H1 (cell line): Measurements from ENCODE around the gene MIEN1. TPM values are rescaled to one million over a fixed set of nuclear protein-coding genes. Genes with fewer than 3 reads are reported as not detected.
A peak's percentile ranks its signal among the peaks of the same experiment; 100 is the strongest.

Experiments
- CTCF ChIA-PET: fragments of 300-600 bp; sonication (Branson Sonifier 250); formaldehyde crosslinking; loops from one replicate; lab custom pipeline; 2021; ENCODE audit not compliant: partially characterized antibody; lab: Charles Lee
- POLR2A ChIA-PET: fragments of 300-600 bp; sonication (Branson Sonifier 250); formaldehyde crosslinking; loops from one replicate; lab custom pipeline; 2021; ENCODE audit warnings: inconsistent platforms; ENCODE audit not compliant: partially characterized antibody; lab: Charles Lee
- DNase-seq, 2 experiments: peaks; one replicate each; pipeline versions ENCODE4 v3.0.0 to v3.0.0-alpha.2; 2010 to 2022; ENCODE audit warnings: low spot score in 2 of 2, low read depth in 1 of 2, mixed read lengths in 1 of 2
- FAIRE-seq: peaks from 2 replicates; lab custom pipeline; 2011; peaks lifted over from hg19 to GRCh38; lab: Jason Lieb, UNC
- H2AFZ ChIP-seq: 2 replicates; pipeline ENCODE4 v1.8.1; 2012; ENCODE audit warnings: low read length, inconsistent platforms
- H2AK5ac ChIP-seq: 2 replicates; pipeline ENCODE4 v1.6.1; 2013; ENCODE audit warnings: low read depth, low read length
- H2BK120ac ChIP-seq: replicated peaks from 2 replicates; pipeline ENCODE3; 2013; ENCODE audit warnings: low read depth, low read length, inconsistent platforms
- H2BK12ac ChIP-seq: 2 replicates; pipeline ENCODE4 v1.6.1; 2013; ENCODE audit warnings: low read depth, low read length
- H2BK15ac ChIP-seq: 2 replicates; pipeline ENCODE4 v1.6.1; 2013; ENCODE audit warnings: low read length
- H2BK20ac ChIP-seq: 2 replicates; pipeline ENCODE4 v1.6.1; 2013; ENCODE audit warnings: low read length
- H2BK5ac ChIP-seq: 2 replicates; pipeline ENCODE4 v1.6.1; 2013; ENCODE audit warnings: low read depth, low read length
- H3K14ac ChIP-seq: 2 replicates; pipeline ENCODE4 v1.6.1; 2013; ENCODE audit warnings: inconsistent platforms; ENCODE audit not compliant: insufficient read length
- H3K18ac ChIP-seq: 2 replicates; pipeline ENCODE4 v1.6.1; 2013; ENCODE audit warnings: low read length; ENCODE audit errors: extremely low read depth
- H3K23ac ChIP-seq: 2 replicates; pipeline ENCODE4 v1.6.1; 2013; ENCODE audit warnings: inconsistent platforms; ENCODE audit not compliant: insufficient read length
- H3K23me2 ChIP-seq: 2 replicates; pipeline ENCODE4 v1.6.1; 2013; ENCODE audit warnings: low read depth, low read length
- H3K27ac ChIP-seq: 2 replicates; pipeline ENCODE4 v1.6.1; 2011; ENCODE audit warnings: low read depth, low read length, inconsistent platforms
- H3K27me3 ChIP-seq, 4 experiments: replicated peaks in 1 of 4; 1 replicate in 1 of 4; 2 replicates in 3 of 4; pipeline versions ENCODE4 v1.6.1 to v1.8.1; 2011 to 2013; ENCODE audit warnings: low read length in 3 of 4, mild to moderate bottlenecking in 3 of 4, inconsistent platforms in 2 of 4, mixed read lengths in 2 of 4, moderate library complexity in 1 of 4; ENCODE audit not compliant: control insufficient read depth in 3 of 4, insufficient read depth in 3 of 4; ENCODE audit errors: extremely low read depth in 1 of 4
- H3K36me3 ChIP-seq, 4 experiments: 2 replicates each; pipeline versions ENCODE4 v1.6.1 to v1.8.1; 2011 to 2013; ENCODE audit warnings: mild to moderate bottlenecking in 4 of 4, low read length in 3 of 4, moderate library complexity in 2 of 4, control low read depth in 1 of 4, inconsistent platforms in 1 of 4; ENCODE audit not compliant: insufficient read depth in 4 of 4, control insufficient read depth in 2 of 4
- H3K4ac ChIP-seq: replicated peaks from 2 replicates; pipeline ENCODE3; 2013; ENCODE audit warnings: low read length, low read depth, mixed read lengths, inconsistent platforms; ENCODE audit not compliant: insufficient read length
- H3K4me1 ChIP-seq, 4 experiments: replicated peaks in 1 of 4; 1 replicate in 1 of 4; 2 replicates in 3 of 4; pipeline versions ENCODE4 v1.6.1 to v1.8.1; 2011 to 2013; ENCODE audit warnings: low read length in 3 of 4, inconsistent platforms in 2 of 4, mixed read lengths in 1 of 4; ENCODE audit not compliant: insufficient read depth in 4 of 4, control insufficient read depth in 3 of 4
- H3K4me2 ChIP-seq, 2 experiments: 2 replicates each; pipeline versions ENCODE4 v1.6.1 to v1.8.1; 2011 to 2013; ENCODE audit warnings: low read depth in 2 of 2, low read length in 2 of 2, control low read depth in 1 of 2, inconsistent platforms in 1 of 2, mild to moderate bottlenecking in 1 of 2; ENCODE audit not compliant: insufficient read depth in 1 of 2
- H3K4me3 ChIP-seq, 4 experiments: fragments of 200-600, 300-600 bp in 1 of 4; sonication (generic), shearing (Covaris generic), sonication (Bioruptor Twin) in 1 of 4; 2 replicates each; pipeline versions ENCODE4 v1.5.1 to v1.8.1; 2011 to 2016; ENCODE audit warnings: low read length in 4 of 4, low read depth in 3 of 4, control low read depth in 2 of 4, inconsistent platforms in 2 of 4, mild to moderate bottlenecking in 2 of 4, mixed read lengths in 1 of 4, moderate library complexity in 1 of 4; ENCODE audit not compliant: insufficient read depth in 2 of 4; ENCODE audit errors: extremely low read depth in 1 of 4
- H3K56ac ChIP-seq: replicated peaks from 2 replicates; pipeline ENCODE3; 2013; ENCODE audit warnings: low read depth, mild to moderate bottlenecking, mixed read lengths, low read length, inconsistent platforms; ENCODE audit not compliant: insufficient read length
- H3K79me1 ChIP-seq: 2 replicates; pipeline ENCODE4 v1.6.1; 2013; ENCODE audit warnings: low read depth, low read length, control low read depth
- H3K79me2 ChIP-seq, 2 experiments: 2 replicates each; pipeline versions ENCODE4 v1.6.1 to v1.8.1; 2012 to 2013; ENCODE audit warnings: low read length in 2 of 2, mild to moderate bottlenecking in 2 of 2, inconsistent platforms in 1 of 2; ENCODE audit not compliant: insufficient read depth in 2 of 2, control insufficient read depth in 1 of 2
- H3K9ac ChIP-seq, 4 experiments: replicated peaks in 1 of 4; 1 replicate in 1 of 4; 2 replicates in 3 of 4; pipeline versions ENCODE4 v1.6.1 to v1.8.1; 2011 to 2013; ENCODE audit warnings: low read depth in 3 of 4, low read length in 3 of 4, control low read depth in 2 of 4, mild to moderate bottlenecking in 2 of 4, moderate library complexity in 2 of 4, inconsistent platforms in 1 of 4; ENCODE audit errors: extremely low read depth in 1 of 4
- H3K9me3 ChIP-seq, 2 experiments: 2 replicates each; pipeline versions ENCODE4 v1.6.1 to v1.8.1; 2012 to 2013; ENCODE audit warnings: mild to moderate bottlenecking in 2 of 2, moderate library complexity in 2 of 2, control low read depth in 1 of 2, inconsistent platforms in 1 of 2, low read depth in 1 of 2, low read length in 1 of 2, mixed read lengths in 1 of 2; ENCODE audit not compliant: insufficient read depth in 2 of 2
- H4K20me1 ChIP-seq, 2 experiments: replicated peaks in 1 of 2; 2 replicates each; pipeline versions ENCODE3 to v1.8.1; 2011 to 2013; ENCODE audit warnings: inconsistent platforms in 2 of 2, low read length in 2 of 2, mild to moderate bottlenecking in 1 of 2; ENCODE audit not compliant: insufficient read depth in 2 of 2, control insufficient read depth in 1 of 2
- H4K5ac ChIP-seq: 2 replicates; pipeline ENCODE4 v1.6.1; 2013; ENCODE audit warnings: low read length, low read depth, mixed read lengths, inconsistent platforms; ENCODE audit not compliant: insufficient read length
- H4K8ac ChIP-seq: 2 replicates; pipeline ENCODE4 v1.8.0; 2013; ENCODE audit warnings: mild to moderate bottlenecking, moderate library complexity, low read length, inconsistent platforms; ENCODE audit not compliant: insufficient read depth; ENCODE audit errors: extremely low read depth
- H4K91ac ChIP-seq: replicated peaks from 2 replicates; pipeline ENCODE3; 2013; ENCODE audit warnings: low read length, mixed read lengths, inconsistent platforms; ENCODE audit not compliant: insufficient read length
- ASH2L ChIP-seq: fragments of 200-600, 300-600 bp; sonication (generic); IDR thresholded peaks from one replicate; pipeline ENCODE4 v1.7.1; 2017; ENCODE audit warnings: low read length
- BACH1 ChIP-seq: IDR thresholded peaks from 2 replicates; pipeline ENCODE4 v1.6.1; 2012; ENCODE audit warnings: low read length, improper control_type of control experiment
- HDAC2 ChIP-seq, 2 experiments: fragments of 300-600 bp in 1 of 2; sonication (generic) in 1 of 2; IDR thresholded peaks; 2 replicates each; pipeline ENCODE4 v1.6.1; 2011 to 2012; ENCODE audit warnings: low read depth in 2 of 2, low read length in 2 of 2, mild to moderate bottlenecking in 2 of 2, moderate library complexity in 2 of 2, borderline replicate concordance in 1 of 2, inconsistent platforms in 1 of 2
- JUND ChIP-seq: IDR thresholded peaks from 2 replicates; pipeline ENCODE4 v1.6.1; 2011; ENCODE audit warnings: mild to moderate bottlenecking, improper control_type of control experiment, low read length
- POLR2A ChIP-seq, 2 experiments: IDR thresholded peaks; 1 replicate in 1 of 2; 2 replicates in 1 of 2; pipeline ENCODE4 v1.6.1; 2011; ENCODE audit warnings: low read depth in 2 of 2, low read length in 2 of 2, mild to moderate bottlenecking in 2 of 2; ENCODE audit errors: control extremely low read depth in 1 of 2
- TAF1 ChIP-seq: IDR thresholded peaks from 2 replicates; pipeline ENCODE4 v1.6.1; 2011; ENCODE audit warnings: mild to moderate bottlenecking, low read depth, low read length
- TAF7 ChIP-seq: optimal IDR thresholded peaks from 2 replicates; pipeline ENCODE3; 2011; ENCODE audit warnings: low read depth, mild to moderate bottlenecking, inconsistent platforms, low read length, moderate library complexity, borderline replicate concordance
- WGBS, 2 experiments: shearing (Covaris generic) in 1 of 2; methylation state at CpG; one replicate each; pipeline versions ENCODE4 v1.1.6 to v1.1.7; 2013 to 2015; ENCODE audit warnings: low lambda C conversion rate in 2 of 2, mixed read lengths in 2 of 2, inconsistent platforms in 1 of 2, low coverage in 1 of 2, missing lambda C conversion rate in 1 of 2; ENCODE audit not compliant: insufficient replicate concordance in 2 of 2, insufficient coverage in 1 of 2, insufficient read length in 1 of 2; ENCODE audit errors: extremely low coverage in 1 of 2, missing lambda C conversion rate in 1 of 2; 5-methylcytosine and 5-hydroxymethylcytosine counted together
- polyA plus RNA-seq, 7 experiments: library from polyadenylated mRNA; depleted of rRNA in 3 of 7; stranded (reverse) in 5 of 7; unstranded in 2 of 7; fragments of >200 nt in 5 of 7; fragments of 200-250 nt in 2 of 7; gene quantifications; 1 replicate in 5 of 7; 2 replicates in 1 of 7; 4 replicates in 1 of 7; pipeline versions ENCODE4 v1.2.1 to v1.2.3, GENCODE V29; 2011 to 2013; ENCODE audit warnings: missing spikeins in 2 of 7, mixed read lengths in 2 of 7
- total RNA-seq: library from RNA; stranded (reverse); fragmentation: NEBNext Ultra II Directional; extraction: Animal tissue kit (Norgen Biotek cat#: 25700); gene quantifications from 2 replicates; pipeline ENCODE4 v1.2.1, GENCODE V29; 2021
- TF ChIP-seq, protein P1 (sequence below): IDR thresholded peaks from 2 replicates; pipeline ENCODE4 v1.6.1; 2012; ENCODE audit warnings: inconsistent platforms
- TF ChIP-seq, protein P2 (sequence below): IDR thresholded peaks from 2 replicates; pipeline ENCODE4 v1.6.1; 2012; ENCODE audit warnings: inconsistent platforms

Gene MIEN1
- total and polyA plus RNA-seq, 2 of the 8 experiments (the other 6 are each of a cell fraction or from before 2014, with no cell fraction given) = 29.6 to 54.9 TPM

DNA sequence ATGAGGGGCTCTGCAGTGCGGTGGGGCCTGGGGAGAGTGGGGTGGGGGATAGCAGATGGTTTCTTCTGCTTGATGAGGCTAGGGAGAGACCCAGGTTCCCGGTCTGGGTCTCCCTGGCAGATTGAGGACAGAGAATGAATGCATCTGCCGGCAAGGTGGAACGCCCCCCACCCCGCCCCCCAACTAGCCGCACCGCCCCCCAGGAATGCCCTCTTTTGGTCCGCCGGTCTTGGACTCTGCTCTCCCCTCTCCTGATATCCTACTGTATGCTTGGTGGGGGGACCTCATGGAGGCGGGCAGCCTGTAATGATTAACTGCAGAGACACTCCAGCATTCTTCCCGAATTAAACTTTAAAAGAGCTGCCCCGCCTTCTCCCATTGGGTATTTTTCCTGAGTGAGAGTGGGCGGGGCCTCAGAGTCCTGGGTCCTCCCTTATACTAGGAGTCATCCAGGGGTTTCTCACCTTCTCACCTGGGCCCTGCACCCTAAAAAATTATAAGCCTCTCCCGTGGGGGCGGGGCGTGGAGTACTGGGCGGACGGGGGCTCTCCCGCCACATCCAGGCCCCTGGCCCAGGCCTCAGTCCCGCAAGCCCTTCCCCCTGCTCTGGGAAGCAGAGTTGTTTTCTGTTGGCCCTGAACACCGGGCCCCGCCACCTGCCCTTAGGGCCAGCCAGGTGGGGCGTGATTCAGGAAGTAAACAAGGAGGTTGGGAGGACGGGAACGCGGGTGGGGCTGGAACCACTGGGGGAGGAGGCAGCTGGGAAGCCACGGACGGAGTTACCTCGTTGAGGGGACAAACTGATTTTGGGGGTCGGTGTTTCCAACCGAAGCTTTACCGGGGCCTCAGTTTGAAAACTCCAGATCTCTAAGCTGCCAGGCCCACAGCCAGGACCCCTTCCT is 8.9 kb upstream of the MIEN1 start:
- H3K9ac ChIP-seq = peak overlapping the region; percentile 58 to 83 (median 77); a peak in 6 of 7 replicates
- TF ChIP-seq POLR2A (IDR thresholded peaks at IDR 0.05; ENCODE audit: control extremely low read depth in 1 of 2, low read depth in 2 of 2, low read length in 2 of 2) (peak; percentile 29 to 34; a peak in 2 of 3 replicates), HDAC2 (IDR thresholded peaks at IDR 0.05; ENCODE audit: borderline replicate concordance in 1 of 2, low read depth in 2 of 2, low read length in 2 of 2) (0 out of 4 replicates have a peak, but pooled peaks of 1 of the 2 experiments have one; percentile 70), TAF1 (0 out of 2 replicates have a peak, but pooled peaks have one; percentile 20), ASH2L (no peak), JUND (no peak), BACH1 (peak; percentile 49; the same call in 1 of the 2 replicates), TAF7 (no peak)
- TF ChIP-seq, protein P1, sequence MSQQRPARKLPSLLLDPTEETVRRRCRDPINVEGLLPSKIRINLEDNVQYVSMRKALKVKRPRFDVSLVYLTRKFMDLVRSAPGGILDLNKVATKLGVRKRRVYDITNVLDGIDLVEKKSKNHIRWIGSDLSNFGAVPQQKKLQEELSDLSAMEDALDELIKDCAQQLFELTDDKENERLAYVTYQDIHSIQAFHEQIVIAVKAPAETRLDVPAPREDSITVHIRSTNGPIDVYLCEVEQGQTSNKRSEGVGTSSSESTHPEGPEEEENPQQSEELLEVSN = peak; percentile 28; the same call in 1 of the 2 replicates
- TF ChIP-seq, protein P2, sequence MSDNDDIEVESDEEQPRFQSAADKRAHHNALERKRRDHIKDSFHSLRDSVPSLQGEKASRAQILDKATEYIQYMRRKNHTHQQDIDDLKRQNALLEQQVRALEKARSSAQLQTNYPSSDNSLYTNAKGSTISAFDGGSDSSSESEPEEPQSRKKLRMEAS = peak; percentile 12

More for the DNA sequence above, 8.9 kb upstream of the MIEN1 start:
- ChIA-PET CTCF (interaction anchor here (0.6 to 2.3 kb wide), 2 partner anchors 9 to 15 kb away, joined by 3 to 23 read pairs; partner anchors contain the start of gene MIEN1), POLR2A (interaction anchor here (0.7 to 2.3 kb wide), 14 partner anchors 9 to 108 kb away, joined by 3 to 43 read pairs (median 4); partner anchors contain the start of genes MIEN1 and PGAP3)
- Histone ChIP-seq H2BK12ac (no peak overlapping the region), H2BK120ac (no peak overlapping the region), H2BK5ac (peak overlapping the region; percentile 99), H3K79me1 (peaks cover 9% of the 10 kb centered on the region), H4K5ac (peak overlapping the region; percentile 32), H3K4me3 (peak overlapping the region; percentile 54 to 86 (median 82)), H4K91ac (peak overlapping the region; percentile 8), H2AK5ac (0 out of 2 replicates have a peak overlapping the region, but pooled peaks have one; percentile 27), H4K20me1 (no peaks in the 10 kb centered on the region), H3K4ac (no peak overlapping the region), H4K8ac (peak overlapping the region; percentile 76; the same call in 1 of the 2 replicates), H2BK20ac (no peak overlapping the region), H3K27me3 (no peaks in the 10 kb centered on the region), H3K9me3 (no peaks in the 10 kb centered on the region), H3K36me3 (peaks cover 4 to 17% (median 12%) of the 10 kb centered on the region in 4 experiments; a peak in 5 of 8 replicates), H3K14ac (no peak overlapping the region), H3K27ac (peak overlapping the region; percentile 89), H3K23ac (no peak overlapping the region), H3K56ac (no peak overlapping the region), H3K18ac (peak overlapping the region; percentile 89), H3K4me1 (peaks cover 5 to 31% (median 23%) of the 10 kb centered on the region in 4 experiments), H2BK15ac (peak overlapping the region; percentile 18; the same call in 1 of the 2 replicates), H3K4me2 (peak overlapping the region; percentile 83 to 96), H3K79me2 (peaks cover 0 to 16% of the 10 kb centered on the region in 2 experiments; a peak in 2 of 4 replicates), H3K23me2 (peaks cover 23% of the 10 kb centered on the region), H2AFZ (no peak overlapping the region)
- peak in 1 of 2 experiments; percentile 88 for DNase-seq
- WGBS, 2 experiments = 1% methylated on average over 23 of the region's 32 CpGs; no CpG with 5 or more reads in 1 of the 2 experiments
- FAIRE-seq = no peak
